Effector CD4-positive, alpha-beta T cell (primary cell): Measurements from ENCODE around the gene DSCAM. TPM values are rescaled to one million over a fixed set of nuclear protein-coding genes. Genes with fewer than 3 reads are reported as not detected.
"Not testable (repeated sequence)": the region's sequence is repeated elsewhere in the genome, so short reads cannot be mapped to it uniquely, and the experiment has no call there.

Source experiments
- DNase-seq: peaks from one replicate; pipeline ENCODE4 v3.0.0-alpha.2; 2020
- total RNA-seq: gene quantifications from one replicate; lab custom pipeline; 2026; lab: John Stamatoyannopoulos, UW

DSCAM gene, protein sequence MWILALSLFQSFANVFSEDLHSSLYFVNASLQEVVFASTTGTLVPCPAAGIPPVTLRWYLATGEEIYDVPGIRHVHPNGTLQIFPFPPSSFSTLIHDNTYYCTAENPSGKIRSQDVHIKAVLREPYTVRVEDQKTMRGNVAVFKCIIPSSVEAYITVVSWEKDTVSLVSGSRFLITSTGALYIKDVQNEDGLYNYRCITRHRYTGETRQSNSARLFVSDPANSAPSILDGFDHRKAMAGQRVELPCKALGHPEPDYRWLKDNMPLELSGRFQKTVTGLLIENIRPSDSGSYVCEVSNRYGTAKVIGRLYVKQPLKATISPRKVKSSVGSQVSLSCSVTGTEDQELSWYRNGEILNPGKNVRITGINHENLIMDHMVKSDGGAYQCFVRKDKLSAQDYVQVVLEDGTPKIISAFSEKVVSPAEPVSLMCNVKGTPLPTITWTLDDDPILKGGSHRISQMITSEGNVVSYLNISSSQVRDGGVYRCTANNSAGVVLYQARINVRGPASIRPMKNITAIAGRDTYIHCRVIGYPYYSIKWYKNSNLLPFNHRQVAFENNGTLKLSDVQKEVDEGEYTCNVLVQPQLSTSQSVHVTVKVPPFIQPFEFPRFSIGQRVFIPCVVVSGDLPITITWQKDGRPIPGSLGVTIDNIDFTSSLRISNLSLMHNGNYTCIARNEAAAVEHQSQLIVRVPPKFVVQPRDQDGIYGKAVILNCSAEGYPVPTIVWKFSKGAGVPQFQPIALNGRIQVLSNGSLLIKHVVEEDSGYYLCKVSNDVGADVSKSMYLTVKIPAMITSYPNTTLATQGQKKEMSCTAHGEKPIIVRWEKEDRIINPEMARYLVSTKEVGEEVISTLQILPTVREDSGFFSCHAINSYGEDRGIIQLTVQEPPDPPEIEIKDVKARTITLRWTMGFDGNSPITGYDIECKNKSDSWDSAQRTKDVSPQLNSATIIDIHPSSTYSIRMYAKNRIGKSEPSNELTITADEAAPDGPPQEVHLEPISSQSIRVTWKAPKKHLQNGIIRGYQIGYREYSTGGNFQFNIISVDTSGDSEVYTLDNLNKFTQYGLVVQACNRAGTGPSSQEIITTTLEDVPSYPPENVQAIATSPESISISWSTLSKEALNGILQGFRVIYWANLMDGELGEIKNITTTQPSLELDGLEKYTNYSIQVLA (N-terminal part only)
- total RNA-seq, result not detected

DNA sequence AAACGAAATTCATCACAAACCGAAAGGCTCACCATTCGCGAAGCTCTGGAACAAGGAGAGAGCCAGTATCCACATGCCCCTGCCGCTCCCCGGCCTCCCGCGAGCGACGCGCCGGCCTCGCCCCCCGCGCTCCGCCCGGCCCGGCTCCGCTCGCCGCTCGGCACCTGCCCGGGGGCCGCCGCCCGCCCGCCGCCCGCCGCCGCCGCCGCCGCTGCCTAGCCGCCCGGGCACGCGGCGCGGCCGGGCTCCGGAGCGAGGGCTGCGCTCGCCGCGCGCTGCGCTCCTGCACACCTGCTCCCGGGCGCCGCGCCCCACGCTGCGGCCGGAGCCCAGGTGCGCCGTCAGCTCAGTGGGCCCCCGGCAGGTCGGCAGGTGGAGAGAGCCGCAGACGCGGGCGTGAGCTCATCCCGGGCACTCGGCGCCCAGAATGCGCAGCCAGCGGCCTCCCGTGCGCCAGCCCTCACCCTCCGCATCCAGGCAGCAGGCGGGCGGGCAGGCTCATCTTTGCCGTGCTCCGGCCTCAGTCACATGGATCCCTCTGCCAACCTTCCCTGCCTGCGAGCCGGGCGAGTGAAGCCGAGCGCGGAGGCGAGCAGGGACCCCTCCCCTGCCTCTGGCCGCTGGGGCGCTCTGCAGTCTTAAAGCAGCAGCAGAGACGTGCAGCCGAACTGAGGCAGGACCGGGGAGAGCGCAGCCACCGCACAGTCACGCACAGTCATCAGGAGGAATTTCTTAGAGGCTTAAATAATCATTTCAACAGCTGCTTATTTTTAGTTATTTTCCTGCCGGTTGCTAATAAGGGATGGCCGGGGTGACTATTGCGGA, at the start of gene DSCAM:
Gene DSCAM, minus strand, starts transcription at position 572 of the 825 bp plus-strand sequence. Its CDS starts 497 bp downstream, at position 75.
- no peak for DNase-seq

DNA sequence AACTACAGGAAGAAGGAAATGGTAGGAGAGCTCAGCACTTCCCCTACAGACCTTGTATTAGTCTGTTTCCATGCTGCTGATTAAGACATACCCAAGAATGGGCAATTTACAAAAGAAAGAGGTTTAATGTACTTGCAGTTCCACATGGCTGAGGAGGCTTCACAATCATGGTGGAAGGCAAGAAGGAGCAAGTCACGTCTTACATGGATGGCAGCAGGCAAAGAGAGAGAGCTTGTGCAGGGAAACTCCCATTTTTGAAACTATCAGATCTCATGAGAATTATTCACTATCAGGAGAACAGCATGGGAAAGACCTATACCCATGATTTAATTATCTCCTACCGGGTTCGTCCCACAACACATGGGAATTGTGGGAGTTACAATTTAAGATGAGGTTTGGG, 48.7 kb upstream of the DSCAM start:
- DNase-seq, result not testable (repeated sequence)

GRCh38 chr21:40886931-40887330, 40.0 kb upstream of the DSCAM start:
- no peak for DNase-seq

- DNase-seq, result no peak
These were observed 39.0 kb upstream of the DSCAM start for GRCh38 chr21:40886006-40886405.

DNA sequence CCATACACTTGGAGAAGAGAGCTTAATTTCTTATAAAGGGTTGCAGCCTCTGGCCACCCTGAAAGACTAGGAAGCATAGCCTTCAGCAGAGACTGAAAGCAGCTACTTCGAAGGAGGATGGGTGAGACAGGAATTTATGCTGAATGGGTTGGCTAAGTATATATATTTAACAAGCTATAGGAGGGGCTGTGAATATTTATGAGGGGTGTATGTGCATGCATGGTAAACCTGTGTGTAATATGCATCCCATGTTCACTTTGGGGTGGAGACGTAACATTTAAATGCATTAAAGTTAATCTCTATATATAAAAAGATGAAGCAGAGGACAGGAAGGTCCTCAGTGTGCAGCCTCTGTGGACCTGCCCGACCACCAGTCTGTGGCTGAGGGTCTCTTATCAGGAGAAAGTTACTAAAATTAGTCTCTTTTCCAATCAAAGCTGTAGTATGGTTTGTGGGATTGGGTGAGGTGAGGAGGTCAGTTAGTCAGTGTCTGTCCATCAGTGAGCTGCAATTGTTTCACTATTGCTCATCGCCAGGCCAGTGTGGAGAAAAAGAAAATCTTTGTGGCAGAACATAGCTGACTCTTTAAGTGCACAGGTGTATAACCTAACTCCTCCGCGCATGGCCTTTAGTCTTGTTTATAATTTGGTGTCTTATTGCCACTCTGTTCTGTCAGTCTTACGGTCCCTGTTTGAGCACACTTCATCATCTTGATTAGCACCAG, 35.4 kb upstream of the DSCAM start:
- no peak for DNase-seq

DNA sequence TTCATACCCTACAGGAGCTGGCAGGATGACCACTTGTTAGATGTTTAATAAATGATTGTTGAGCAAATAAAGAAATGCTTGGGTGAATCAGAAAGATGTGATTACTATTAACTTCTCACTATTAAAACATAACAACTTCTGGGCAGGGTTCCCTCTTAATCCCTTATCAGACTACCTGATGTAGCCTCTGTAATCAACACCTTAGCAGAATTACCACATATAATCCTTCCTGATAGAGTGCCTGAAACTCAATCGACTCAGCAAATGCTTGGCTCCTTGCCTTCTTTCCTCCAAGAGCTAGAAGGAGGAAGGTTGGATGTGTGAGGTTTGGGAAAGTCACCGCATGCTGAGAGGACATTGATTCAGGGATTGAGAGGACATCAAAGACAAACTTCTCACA, 34.8 kb upstream of the DSCAM start:
- DNase-seq, result no peak

DNA sequence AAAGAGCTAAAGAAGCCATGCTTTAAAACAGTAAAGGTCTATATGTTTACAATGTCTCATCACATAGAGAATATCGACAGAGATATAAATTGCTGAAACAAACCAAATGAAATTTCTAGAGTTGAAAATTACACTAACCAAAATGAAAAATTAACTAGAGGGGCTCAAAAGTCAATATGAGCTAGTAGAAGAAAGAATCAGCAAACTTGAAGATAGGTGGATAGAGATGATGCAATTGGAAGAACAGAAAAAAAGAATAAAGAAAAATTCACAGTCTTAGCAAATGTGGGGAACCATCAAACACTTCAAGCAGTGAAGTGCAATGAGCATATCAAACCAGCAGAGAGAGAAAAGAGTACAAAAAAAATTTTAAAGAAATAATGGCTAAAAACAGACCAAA, 24.1 kb upstream of the DSCAM start:
- DNase-seq, result no peak

- DNase-seq, result no peak
These were observed 16.9 kb upstream of the DSCAM start for GRCh38 chr21:40863839-40864238.

DNA sequence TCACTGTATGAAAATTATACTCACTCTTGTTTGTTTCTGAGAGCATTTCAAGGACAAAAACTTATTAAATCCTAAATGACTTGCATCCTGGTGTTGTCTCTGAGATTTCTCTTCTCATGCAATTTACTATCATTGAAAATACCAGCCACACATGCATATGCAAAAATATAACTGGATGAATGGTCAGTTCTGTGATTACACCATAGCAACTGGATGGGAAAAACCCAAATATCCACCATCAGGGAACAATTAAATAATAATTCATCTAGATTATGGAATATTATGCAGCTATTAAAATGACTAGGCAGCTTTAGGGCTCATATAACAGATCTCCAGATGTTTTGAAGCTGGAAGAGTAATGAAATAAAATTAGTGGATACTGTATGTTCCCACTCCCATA, 11.6 kb upstream of the DSCAM start:
- no peak for DNase-seq

- DNase-seq, result no peak
These were observed 7.2 kb upstream of the DSCAM start for GRCh38 chr21:40853956-40854688.

DNA sequence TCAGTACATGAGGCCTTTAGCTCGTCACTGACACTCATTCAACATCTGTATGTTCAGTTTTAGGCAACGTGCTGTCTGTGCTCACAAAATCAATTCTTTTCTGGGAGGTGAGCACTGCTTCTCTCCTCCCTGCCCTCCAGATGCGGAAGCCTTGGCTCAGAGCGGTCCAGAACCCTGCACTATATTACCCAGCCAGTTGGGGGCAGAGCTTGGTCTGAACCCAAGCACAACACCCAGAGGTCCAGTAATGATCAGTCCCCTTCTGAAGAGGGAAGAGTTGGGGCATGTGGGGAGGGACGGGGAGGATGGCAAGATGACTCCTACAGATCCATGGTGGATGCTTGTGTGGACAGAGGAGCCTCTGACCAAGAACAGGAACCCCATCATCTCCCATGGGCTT, 5.6 kb upstream of the DSCAM start:
- no peak for DNase-seq

DNA sequence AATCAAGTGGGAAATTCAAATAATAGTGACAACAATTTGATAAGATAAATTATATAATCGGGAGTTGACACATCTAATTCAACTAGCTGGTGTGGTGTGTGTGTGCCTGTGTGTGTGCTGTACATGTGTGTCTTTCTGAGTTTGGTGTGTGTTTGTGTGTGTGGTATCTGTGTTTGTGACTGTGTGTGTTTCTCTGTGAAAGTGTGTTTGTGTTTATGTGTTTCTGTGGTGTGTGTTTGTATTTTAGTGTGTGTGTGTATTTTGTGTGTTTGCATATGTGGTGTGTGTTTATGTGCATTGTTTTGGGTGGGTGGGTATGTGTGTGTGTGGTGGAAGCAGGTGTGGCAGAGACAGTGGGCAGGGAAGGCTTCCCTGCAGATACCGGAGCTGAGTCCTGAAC, 4.8 kb upstream of the DSCAM start:
- no peak for DNase-seq

DNA sequence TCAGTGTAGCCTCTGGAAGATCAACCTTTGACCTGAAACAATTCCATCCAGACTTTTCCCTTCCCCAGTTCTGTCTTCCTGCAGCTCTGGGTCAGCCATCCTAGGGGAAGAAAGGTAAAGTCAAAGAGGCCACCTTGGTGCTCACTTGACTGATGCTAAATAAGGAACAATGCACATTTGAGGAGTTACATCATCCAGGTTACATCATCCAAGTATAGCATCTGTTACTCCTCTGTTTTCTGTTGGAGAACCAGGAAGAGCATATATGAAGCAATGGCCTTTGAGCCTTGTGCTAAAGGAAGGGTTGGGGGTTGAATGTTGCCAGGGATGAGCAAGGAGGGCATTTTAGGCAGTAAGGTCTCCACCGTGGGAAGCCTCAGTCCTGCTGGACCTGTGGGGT, 3.1 kb upstream of the DSCAM start:
- no peak for DNase-seq

DNA sequence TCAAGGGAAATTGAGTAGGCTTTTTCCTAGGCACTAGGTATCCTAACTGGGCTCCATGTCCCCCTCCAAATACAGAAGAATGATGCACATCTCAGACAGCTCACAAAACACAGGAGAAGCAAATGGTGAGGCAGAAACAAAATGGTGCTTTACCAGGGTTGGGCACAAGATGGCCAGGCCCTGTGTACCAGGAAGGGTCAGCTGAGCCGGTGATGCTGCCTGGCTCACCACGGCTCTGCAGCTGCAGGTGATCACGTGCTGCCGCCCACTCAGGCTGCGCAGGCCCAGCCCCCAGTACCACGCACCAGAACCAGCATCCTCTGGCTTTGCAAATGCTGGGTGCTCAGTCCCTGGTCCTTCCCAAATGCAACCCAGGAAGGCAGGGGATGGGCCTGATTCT, 993 bp upstream of the DSCAM start:
- DNase-seq, result no peak

DNA sequence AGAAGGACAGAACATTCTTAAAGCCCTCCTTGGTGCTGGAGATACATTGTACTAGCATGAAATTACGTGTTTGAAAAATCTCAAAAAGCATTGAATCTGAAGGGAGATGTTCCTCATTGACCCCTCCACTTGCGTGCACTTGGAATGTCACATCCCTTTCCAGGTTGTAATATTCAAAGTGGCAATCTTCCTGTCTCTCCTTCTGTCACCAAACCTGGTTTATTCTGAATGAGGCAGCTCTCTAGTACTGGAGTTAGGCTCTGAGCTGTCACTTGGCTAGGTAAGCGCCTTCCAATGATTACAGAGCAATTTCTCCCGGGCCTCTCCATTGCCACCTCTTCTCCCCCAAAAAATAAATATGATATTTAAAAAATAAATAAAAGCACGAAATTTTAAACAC, 855 bp downstream of the DSCAM start:
- no peak for DNase-seq

GRCh38 chr21:40845441-40845995, 1.4 kb downstream of the DSCAM start:
- no peak for DNase-seq

DNA sequence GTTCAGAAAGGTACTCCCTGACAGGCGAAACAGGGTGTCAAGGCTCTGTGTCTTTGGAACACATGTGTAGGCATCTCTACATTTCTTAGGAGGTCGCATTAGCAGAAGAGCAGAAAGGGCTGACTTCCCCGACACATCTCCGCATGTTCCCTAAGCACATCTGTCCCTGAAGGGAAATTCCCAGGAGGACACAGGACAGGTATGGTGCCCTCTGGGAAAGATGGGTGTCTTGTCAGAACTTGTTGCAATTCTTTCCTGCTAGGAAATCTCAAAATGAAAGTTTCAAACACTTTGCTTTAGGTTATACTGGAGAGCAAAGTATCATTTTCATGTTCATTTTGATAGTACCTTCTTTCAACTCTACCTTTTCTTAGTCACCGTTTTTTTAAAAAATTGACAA, 2.0 kb downstream of the DSCAM start:
- no peak for DNase-seq

GRCh38 chr21:40842197-40842552, 4.8 kb downstream of the DSCAM start:
- no peak for DNase-seq

DNA sequence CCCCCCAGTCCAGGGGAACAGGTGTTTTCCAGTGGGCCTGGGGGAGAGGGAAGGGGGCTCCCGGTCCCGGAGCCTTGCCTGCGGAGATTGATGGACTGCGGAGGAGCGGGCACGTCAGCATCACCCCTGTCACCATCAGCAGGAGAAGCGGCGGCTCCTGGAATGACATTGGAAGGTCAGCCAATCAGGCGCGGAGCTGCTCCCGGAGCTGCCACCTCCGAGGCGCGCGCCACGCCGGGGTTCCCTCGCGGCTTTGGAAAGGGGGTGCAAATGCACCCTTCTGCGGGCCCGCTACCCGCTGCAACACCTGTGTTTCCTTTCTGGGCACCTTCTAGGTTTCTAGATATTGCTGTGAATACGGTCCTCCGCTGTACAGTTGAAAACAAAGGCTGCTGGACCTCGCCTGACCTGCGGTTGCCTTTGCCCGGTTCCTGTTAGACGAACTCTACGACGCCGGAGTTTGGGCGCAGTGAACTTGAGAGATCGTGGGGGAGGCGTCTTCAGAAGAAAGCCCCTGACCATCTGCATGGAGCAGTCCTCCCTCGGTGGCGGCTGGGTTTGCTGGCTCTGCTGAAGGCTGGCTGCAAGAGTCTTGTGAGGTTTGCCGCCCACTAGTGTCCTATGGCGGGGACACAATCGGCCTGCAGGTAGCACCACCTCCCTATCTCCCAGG, 5.3 kb downstream of the DSCAM start:
- no peak for DNase-seq
